ENCODE measurements around the gene LRRC51.
"Not testable (repeated sequence)": the region's sequence is repeated elsewhere in the genome, so short reads cannot be mapped to it uniquely, and the experiment has no call there.

Gene LRRC51

GRCh38 chr11:72141066-72141465 is 60.4 kb downstream of the LRRC51 start:
- no peak for DNase-seq

DNA sequence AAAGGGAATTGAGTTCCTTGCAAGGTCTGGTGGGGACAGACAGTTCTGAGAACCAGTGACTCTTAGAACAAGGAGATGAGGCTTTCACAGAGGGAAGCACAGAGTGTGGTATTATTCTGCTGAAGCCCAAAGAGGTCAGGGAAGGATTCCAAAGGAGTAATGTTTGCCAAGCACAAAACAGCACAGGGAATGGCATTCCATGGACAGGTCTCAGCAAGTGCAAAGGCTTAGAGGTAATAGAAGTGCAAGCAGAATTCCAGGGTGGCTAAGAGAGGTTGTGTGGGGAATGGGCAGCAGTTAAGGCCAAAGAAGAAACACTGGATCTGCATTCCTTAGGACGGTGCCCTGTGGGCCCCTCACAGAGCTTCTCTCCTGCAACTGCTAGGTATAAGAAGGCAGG is 61.4 kb downstream of the LRRC51 start:
- not testable (repeated sequence) for DNase-seq

DNA sequence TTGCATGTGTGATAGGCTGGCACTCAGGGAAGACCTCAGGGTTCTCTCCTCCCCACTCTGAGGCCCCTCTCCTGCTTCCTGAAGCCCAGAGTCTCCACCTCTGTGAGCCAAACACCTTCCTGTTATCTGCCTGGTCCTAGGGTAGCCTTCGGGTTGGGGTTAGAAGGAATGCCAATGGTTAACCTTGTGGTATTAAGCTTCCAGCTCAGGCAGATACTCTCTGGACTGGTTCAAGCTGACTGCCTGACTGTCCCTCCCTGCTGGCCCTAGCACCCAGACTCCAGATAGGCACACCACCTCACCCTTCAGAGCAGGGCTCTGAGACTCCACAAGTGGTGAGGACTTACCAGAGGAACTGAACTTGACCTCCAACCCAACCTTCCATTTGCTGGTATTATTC is 61.9 kb downstream of the LRRC51 start:
- DNase-seq: not testable (repeated sequence)

DNA sequence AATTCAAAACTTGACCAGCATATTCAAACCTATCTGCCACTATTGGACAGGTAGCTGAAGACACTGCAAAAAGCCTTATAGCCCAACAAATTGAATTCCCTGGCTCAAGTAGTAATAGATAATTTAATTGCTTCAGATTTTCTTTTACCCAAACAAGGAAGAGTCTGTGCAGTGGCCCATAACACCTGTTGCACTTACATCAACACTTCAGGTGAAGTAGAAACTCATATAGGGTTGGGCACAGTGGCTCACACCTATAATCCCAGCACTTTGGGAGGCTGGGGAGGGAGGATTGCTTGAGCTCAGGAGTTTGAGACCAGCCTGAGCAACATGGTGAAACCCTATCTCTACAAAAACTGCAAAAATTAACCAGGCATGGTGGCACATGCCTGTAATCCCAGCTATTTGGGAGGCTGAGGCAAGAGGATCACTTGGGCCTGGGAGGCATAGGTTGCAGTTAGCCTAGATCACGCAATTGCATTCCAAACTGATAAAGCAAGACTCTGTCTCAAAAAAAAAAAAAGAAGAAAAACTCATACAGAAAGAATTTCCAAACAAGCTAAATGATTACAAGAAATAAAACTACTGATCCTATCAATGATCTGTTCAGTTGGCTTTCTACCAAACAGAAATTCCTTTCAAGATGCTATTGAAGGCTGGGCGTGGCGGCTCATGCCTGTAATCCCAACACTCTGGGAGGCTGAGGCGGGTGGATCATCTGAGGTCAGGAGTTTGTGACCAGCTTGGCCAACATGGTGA is 64.3 kb downstream of the LRRC51 start:
- no peak for DNase-seq
